Occipital lobe (tissue), 2 donors: ENCODE measurements around the gene GRK2. TPM values are rescaled to one million over a fixed set of nuclear protein-coding genes. Genes with fewer than 3 reads are reported as not detected.
A peak's percentile ranks its signal among the peaks of the same experiment; 100 is the strongest.

Experiments
- DNase-seq: peaks from one replicate; lab custom pipeline; 2025; lab: John Stamatoyannopoulos, UW
- total RNA-seq: library from RNA; depleted of rRNA; stranded (reverse); fragments of >200 nt; gene quantifications from one replicate; pipeline ENCODE4 v1.2.3, GENCODE V29; 2014

The GRK2 gene
- total RNA-seq, 1 donor from 2014 or later, result 44.9 TPM

- no peak for DNase-seq
Observed at GRCh38 chr11:67299471-67300191, 33.4 kb downstream of the GRK2 start.

GRCh38 chr11:67300256-67300755 lies 34.0 kb downstream of the GRK2 start:
- DNase-seq, result no peak

- DNase-seq, result no peak
Observed at GRCh38 chr11:67300756-67301312, 34.6 kb downstream of the GRK2 start.

- no peak for DNase-seq
Observed at GRCh38 chr11:67301313-67301921, 35.1 kb downstream of the GRK2 start.

- DNase-seq, result no peak
Observed at GRCh38 chr11:67301951-67302516, 35.8 kb downstream of the GRK2 start.

GRCh38 chr11:67302571-67303131 lies 36.4 kb downstream of the GRK2 start:
- DNase-seq, result no peak

GRCh38 chr11:67303132-67303834 lies 37.0 kb downstream of the GRK2 start, which contains the start of gene SSH3:
Gene SSH3 (plus strand): TSS chr11:67303530. CDS start chr11:67303626, 96 bp downstream.
- peak; percentile 34 for DNase-seq

- DNase-seq, result no peak
Observed at GRCh38 chr11:67303835-67304411, 37.6 kb downstream of the GRK2 start.

- no peak for DNase-seq
Observed at GRCh38 chr11:67304511-67305113, 38.3 kb downstream of the GRK2 start.

- DNase-seq, result no peak
Observed at GRCh38 chr11:67306769-67307544, 40.7 kb downstream of the GRK2 start.

- no peak for DNase-seq
Observed at GRCh38 chr11:67307545-67308001, 41.3 kb downstream of the GRK2 start.

GRCh38 chr11:67308031-67308866 lies 42.0 kb downstream of the GRK2 start:
- DNase-seq, result no peak

- no peak for DNase-seq
Observed at GRCh38 chr11:67309166-67309565, 42.9 kb downstream of the GRK2 start.

- no peak for DNase-seq
Observed at GRCh38 chr11:67309661-67310061, 43.4 kb downstream of the GRK2 start.

GRCh38 chr11:67310246-67311050 lies 44.2 kb downstream of the GRK2 start:
- no peak for DNase-seq

GRCh38 chr11:67311051-67311555 lies 44.8 kb downstream of the GRK2 start:
- no peak for DNase-seq

- no peak for DNase-seq
Observed at GRCh38 chr11:67311556-67312082, 45.3 kb downstream of the GRK2 start.
